Stimulated activated CD4-positive, alpha-beta T cell treated with anti-CD3 and anti-CD28 coated beads, Interleukin-15, amount 100 ng/mL, for 24 hours (primary cell): Measurements from ENCODE around the gene ALKBH3.

ENCODE experiments used
- DNase-seq: peaks from one replicate; pipeline ENCODE4 v3.0.0-alpha.2; 2020

ALKBH3 gene

DNA sequence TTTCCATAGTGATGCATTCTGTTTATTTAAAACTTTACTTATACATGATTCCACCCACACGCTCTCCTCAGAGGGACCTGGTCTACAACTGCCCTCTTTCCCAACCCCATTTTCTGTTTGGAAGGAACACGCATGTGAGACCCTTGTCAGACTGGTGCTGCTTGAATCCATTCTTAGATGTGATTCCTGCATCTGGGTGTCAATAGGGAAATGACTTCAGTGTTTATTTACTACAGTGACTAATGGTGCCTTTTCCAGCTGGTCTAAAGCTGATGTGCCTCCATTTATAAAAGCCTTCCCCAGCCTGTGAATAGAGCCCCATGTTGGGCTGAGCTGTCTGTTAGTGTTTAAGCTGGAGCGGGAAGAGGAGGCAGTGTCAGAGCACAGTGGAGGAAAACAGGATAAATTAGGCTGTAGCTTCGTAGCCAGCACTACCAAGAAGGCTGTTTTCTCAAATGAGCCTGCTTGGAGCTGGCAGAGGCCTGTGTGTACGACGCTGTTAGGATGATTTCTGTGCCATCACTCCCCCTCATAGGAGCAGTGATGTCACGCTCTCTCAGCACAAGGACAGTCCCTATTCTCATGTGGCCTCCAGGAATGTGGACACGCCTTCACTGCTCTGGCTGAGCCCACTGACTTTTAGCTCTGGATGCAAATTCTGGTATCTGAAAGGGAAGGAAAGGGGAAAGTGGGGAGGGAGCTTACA, 42.9 kb downstream of the ALKBH3 start:
- DNase-seq: no peak

GRCh38 chr11:43924112-43924855, 43.7 kb downstream of the ALKBH3 start:
- DNase-seq: no peak

- DNase-seq: no peak
Measured at GRCh38 chr11:43925063-43925931, 44.7 kb downstream of the ALKBH3 start.

DNA sequence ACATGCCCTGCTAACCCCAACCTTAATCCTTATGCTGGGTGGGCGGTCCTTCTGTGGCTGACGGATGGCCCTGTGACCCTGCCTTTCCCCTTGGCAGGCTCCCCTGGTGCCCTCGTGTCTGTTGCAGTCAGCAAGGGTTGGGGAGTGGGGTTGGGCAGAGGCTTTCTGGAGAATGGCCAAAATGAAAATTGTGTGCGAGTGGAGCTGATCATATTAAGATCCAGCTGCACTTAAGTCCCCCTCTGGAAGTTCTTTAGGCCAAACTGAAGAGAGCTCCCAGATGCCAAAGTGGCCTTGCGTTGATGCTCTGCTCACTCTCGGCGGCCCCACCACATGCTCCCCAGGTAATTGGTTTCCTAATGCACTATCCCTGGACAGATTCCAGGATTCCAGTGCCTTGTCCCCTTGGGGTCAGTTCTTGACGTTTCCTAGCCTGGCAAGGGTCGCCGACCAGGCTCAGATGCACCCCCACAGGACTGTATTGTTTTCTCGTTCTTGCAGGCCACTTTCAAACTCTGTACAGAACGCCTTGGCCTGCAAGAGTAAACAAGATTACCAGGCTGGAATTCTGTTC, 45.4 kb downstream of the ALKBH3 start:
- DNase-seq: no peak

- DNase-seq: no peak
Measured at GRCh38 chr11:43927070-43927469, 46.4 kb downstream of the ALKBH3 start.

GRCh38 chr11:43927925-43928707, 47.5 kb downstream of the ALKBH3 start:
- no peak for DNase-seq

- DNase-seq: no peak
Measured at GRCh38 chr11:43928721-43929120, 48.1 kb downstream of the ALKBH3 start.

GRCh38 chr11:43930868-43931716, 50.5 kb downstream of the ALKBH3 start:
- DNase-seq: no peak

DNA sequence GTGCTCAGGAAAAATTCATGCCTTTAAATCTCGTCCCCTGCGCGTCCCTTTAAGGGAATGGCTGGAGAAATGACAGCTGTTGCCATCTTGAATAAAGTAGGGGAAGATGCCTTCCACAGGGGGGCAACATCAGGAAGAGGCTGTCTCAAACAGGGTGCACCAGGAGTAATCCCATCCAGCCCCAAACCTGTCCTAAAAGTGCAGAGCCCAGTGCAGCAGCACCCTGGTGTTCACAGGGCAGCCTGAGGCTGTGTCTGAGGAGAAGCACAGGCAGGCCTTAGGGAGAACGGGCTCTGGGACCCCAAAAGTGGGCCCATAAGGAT, 51.0 kb downstream of the ALKBH3 start:
- DNase-seq: no peak

- DNase-seq: no peak
Measured at GRCh38 chr11:43933226-43933607, 52.6 kb downstream of the ALKBH3 start.

GRCh38 chr11:43933608-43934551, 53.2 kb downstream of the ALKBH3 start:
- no peak for DNase-seq

- DNase-seq: no peak
Measured at GRCh38 chr11:43934601-43935423, 54.2 kb downstream of the ALKBH3 start.

GRCh38 chr11:43935424-43935979, 54.9 kb downstream of the ALKBH3 start:
- no peak for DNase-seq

GRCh38 chr11:43936076-43936475, 55.4 kb downstream of the ALKBH3 start:
- DNase-seq: no peak

DNA sequence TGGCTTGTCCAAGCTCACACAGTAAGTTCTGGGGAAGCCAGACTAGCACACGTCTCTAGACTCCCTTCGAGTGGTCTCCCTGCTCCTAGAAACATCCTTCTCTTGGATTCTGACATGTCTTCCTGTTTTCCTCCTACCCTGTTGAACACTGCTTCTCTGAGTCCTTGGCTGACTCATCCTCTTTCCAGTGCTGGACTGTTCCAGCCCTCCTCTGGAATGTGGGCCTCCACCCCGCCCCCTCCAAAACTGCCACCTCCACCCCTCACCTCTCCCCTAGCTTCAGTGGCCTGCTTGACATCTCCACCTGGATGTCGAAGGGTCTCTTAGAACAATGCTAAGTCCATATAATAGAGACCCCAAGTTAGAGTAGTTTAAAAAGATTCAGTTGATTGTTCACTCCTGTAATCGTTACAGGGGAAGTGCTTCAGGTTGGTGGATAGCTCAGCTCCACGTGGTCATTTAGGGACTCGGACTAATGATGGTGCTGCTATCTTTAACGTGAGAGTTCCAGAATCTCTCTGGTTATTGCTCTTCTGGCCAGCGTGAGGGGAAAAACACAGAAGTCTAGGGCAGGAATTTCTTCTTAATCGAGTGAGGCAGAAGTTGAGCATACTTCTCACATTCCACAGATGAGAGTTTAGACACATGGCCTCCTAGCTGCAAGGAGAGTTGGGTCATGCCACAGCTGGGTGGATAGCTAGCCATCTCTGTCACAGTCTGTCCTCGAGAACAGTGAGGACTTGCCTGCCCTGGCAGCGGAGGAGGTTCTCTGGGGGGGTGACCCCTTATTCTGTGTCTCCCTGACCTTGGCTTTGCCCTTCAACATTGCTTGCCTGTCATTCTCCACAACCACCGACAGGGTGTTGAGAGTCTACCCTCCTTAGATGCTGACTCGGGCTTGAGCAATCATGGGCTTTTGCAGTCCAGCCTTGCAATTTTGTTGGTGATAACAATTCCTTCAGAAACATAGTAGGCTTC, 57.1 kb downstream of the ALKBH3 start:
- no peak for DNase-seq

DNA sequence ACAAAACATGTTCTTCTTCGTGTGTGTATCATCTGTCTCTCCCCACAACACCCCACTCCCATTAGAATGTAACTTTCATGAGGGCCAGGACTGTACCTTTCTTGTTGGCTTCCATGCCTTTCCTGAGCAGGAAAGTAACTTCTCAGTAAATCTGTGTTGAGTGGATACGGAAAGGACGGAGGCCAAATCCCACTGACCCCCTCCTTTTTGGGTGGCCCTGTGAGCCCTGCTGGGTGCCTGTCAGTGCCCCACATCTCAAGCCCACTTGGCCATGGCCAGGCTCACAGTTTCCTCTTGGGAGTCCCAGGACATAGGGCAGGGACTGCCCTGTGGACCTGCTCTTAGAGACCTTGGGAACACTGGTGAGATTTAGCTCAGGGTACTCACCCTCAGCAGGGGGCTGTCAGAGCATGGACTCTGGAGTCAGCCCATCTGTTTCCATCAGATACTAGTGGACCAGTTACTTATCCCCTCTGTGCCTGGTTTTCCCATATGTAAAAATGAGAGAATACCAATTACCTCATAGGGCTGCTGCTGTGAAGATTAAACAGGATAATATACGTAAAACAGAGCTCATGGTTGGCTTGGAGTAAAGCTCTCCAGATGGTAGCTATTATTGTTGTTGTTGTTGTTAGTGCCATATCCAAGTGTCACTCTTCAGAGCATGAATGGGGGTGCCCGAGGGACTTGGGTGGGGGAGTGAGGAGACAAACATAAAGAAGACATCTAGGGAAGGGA, 60.8 kb downstream of the ALKBH3 start:
- no peak for DNase-seq
